ENCODE results near the gene TUBB6. TPM values are rescaled to one million over a fixed set of nuclear protein-coding genes. Genes with fewer than 3 reads are reported as not detected.

Gene TUBB6
- total RNA-seq, 1 donor from 2014 or later = 860 TPM

GRCh38 chr18:12314591-12315305 is 6.7 kb downstream of the TUBB6 start:
- DNase-seq (ENCODE audit: low read depth in 2 of 2) = no peak

GRCh38 chr18:12315490-12315889 is 7.4 kb downstream of the TUBB6 start:
- DNase-seq (ENCODE audit: low read depth in 2 of 2) = no peak

GRCh38 chr18:12315911-12316310 is 7.9 kb downstream of the TUBB6 start:
- DNase-seq (ENCODE audit: low read depth in 2 of 2) = no peak

GRCh38 chr18:12317664-12318333 is 9.8 kb downstream of the TUBB6 start:
- peak in 1 of 2 donors; percentile 60 for DNase-seq (ENCODE audit: low read depth in 2 of 2)

DNA sequence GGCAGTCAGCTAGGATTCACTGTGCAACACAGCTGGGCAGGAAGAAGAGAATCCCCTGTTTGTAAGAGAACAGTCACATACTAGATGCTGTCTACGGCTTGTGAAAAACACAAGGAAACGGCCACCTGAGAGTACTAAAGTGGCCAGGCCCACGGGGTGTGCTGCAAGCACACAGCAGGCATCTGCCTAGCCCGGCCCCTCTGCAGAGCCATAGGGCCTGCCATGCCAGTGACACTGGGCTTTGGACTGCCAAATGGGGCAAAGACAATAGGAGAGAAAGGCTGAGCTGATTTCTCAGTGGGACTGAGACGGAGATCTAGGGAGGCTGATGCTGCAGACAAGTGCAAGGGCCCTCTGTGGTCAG is 10.3 kb downstream of the TUBB6 start:
- DNase-seq (ENCODE audit: low read depth in 2 of 2) = no peak

DNA sequence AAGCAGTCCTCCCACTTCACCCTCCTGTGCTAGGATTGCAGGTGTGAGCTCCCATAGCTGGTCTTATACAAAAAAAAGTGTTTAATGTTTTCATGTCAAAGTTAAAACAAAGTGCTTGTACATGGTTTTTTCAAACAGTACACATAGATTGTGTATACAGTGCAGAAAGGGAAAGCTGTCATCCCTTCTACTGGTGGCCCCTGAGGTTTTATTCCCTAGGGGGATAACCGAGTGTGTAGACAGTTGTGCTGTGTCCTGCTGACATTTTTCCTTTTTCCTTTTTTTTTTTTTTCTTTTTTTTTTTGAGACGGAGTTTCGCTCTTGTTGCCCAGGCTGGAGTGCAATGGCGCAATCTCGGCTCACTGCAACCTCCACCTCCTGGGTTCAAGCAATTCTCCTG is 10.8 kb downstream of the TUBB6 start:
- DNase-seq (ENCODE audit: low read depth in 2 of 2) = no peak

DNA sequence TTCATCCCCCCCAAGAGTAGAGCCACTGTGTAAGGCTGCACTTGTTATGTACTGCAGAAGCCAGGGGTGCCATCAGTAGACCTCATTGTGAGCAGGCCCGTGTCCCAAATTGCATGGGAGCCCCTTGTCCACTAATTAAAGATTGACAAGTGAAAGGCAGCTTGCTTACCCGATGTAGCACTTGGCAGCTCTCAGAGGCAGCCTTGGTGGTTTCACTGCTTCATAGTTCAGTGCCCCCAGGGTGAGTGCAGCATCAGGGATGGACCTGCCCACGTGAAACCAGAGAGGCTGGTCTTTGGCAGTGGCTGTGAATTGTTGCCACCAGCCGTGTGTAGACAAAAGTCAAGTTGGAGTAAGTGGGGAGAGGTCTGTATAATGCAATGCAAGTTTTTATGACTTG is 13.3 kb downstream of the TUBB6 start:
- no peak for DNase-seq (ENCODE audit: low read depth in 2 of 2)

GRCh38 chr18:12324991-12325725 is 17.1 kb downstream of the TUBB6 start:
- DNase-seq (ENCODE audit: low read depth in 2 of 2) = no peak

- no peak for DNase-seq (ENCODE audit: low read depth in 2 of 2)
Observed at GRCh38 chr18:12325726-12326245, 17.7 kb downstream of the TUBB6 start.

DNA sequence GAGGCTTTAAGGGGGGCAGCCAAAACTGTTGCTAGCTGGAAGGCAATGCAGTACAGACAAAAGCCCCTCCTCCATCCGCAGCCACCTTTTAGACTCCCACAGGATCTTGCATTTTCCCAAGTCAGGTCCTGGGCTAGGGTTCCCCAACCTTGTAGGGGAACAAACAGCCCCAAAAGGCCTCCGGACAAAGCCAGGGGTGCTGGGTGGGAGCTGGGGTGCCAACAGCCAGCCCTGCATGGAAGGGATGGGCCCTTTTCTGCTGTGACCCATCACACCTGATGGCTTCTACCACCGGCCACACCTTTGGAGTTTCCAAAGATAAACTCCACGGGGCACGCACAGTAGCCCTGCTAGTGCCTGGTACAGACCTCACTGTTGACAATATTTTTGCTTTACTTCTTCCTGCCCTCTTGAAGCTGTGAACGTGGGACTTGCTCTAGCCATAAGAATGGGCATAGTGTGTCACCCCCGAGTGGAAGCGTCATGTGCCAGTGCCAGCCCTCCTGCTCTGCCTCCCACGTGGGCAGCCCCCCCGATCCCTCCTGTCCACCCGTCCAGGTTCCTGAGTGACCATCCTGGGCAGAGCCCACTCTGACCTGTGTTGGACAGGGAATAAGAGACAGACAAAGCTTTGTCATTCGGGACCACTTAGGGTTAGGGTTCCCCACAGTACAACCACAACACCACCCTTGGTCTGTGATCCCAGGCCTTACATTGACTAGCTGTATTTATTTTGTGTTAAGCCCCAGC is 18.8 kb downstream of the TUBB6 start:
- no peak for DNase-seq (ENCODE audit: low read depth in 2 of 2)

DNA sequence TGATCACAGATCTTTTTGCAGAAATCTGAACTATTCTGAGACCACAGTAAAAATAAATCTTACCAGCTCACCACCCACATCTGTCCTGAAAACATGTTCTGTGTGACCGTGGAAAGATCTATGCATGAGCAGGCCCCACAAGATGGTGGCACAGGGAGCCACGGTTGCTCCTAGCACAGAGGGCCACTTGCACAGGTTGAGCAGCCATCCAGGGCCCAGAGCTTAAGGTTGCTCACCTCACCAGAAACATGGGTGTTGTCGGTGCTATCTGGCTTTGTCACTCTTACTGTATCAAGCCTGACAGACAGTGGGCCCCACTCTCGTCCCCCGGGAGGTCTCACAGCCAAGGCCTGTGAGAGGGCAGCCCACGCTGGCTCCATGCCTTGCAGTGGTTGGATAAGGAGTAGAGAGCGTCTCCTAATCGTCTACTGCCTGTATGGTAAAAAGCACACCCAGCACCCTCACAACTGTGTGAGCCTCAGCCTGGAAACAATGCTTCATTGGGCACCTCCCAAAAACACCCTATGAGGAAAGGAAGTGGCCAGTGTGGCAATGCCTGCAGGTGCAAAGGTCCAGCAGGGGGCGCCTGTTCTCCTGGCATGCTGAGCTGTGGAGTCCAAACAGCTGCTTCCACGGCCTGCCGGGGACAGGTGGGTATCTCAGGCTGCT is 19.6 kb downstream of the TUBB6 start:
- peak; percentile 65 to 80 for DNase-seq (ENCODE audit: low read depth in 2 of 2)

DNA sequence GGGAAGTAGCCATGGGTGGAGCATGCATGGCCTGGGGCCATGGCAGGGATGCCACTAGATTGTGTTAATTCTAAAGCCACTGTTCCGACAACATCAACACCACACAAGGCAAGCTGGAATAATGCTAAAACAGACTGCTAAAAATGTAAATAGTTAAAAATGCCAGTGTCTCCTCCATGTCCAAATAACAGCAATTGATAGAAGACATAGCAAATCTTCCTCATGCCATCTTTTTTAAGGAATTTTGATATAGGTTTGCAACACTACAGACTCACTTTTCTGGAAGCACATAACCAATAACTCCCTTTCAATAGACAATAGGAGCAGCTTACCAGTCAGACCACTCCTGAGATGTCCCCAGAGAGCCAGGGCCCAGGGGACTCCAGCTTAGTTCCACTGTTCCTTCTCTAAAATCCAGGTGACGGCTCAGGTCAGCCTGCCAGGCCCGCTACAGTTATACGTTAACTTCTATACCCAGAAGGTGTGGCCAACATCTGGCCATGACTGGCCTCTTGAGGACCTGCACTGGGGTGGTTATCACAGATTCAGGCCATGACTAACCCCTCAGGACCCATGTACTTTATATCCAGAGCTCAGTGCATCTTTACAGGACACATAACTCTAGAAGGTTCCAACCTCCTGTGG is 20.3 kb downstream of the TUBB6 start:
- DNase-seq (ENCODE audit: low read depth in 2 of 2) = no peak

GRCh38 chr18:12329125-12329698 is 21.2 kb downstream of the TUBB6 start:
- DNase-seq (ENCODE audit: low read depth in 2 of 2) = no peak

DNA sequence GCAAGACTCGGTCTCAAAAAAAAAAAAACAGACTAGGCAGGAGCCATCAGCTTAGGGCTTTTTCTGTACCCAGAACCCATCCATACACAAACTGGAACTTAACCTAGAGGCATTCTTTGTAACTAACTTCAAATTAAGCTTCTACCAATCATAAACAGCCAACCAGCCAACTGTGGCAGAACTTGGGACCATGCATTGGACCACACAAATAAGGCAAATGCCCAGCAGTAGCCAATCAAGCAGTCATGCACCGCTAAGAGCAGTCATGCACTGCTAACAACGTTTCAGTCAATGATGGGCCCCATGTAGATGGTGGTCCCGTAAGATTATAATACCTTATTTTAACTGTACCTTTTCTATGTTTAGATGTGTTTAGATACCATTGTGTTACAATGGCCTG is 22.7 kb downstream of the TUBB6 start:
- no peak for DNase-seq (ENCODE audit: low read depth in 2 of 2)

- DNase-seq (ENCODE audit: low read depth in 2 of 2) = no peak
Observed at GRCh38 chr18:12333506-12334290, 25.7 kb downstream of the TUBB6 start.

DNA sequence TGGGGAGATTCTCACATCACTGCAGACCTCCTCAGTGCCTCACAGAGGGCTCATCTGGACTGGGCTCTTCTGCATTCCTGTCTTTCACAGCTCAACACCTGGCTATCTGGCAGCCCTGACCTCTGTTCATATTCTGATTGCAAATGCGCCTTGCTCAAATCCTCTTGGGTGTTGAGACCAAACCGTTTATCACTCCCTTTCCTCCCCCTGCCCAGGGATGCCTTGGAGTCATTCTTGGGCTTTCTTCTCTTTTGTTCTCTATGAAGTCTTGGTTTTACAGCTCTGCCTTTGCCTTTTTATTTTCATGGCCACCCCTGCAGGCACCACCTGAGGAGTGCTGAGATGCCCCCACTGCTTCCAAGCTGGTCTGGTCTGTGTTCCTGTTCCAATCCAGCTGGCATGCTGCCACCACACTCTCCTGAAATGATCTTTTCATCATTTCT is 26.3 kb downstream of the TUBB6 start:
- DNase-seq (ENCODE audit: low read depth in 2 of 2) = no peak

DNA sequence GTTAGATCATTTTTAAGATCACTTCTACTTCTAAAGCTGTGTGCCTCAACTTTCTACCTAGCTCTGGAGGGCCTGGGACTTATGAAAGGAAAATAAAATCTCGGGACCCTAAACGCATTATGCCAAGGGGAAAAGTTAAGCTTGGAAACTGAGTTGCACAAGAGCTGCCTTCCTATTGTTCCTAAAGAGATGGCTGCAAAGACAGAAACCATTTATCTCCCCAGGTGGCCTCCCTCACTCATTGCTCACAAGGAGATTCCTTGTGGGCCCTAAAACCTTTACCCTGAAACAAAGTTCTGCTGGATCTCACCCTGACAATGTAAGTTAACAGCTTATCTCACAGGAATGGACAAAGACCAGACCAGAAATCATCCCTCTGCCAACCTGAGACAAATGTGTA is 26.8 kb downstream of the TUBB6 start:
- no peak for DNase-seq (ENCODE audit: low read depth in 2 of 2)

- no peak for DNase-seq (ENCODE audit: low read depth in 2 of 2)
Observed at GRCh38 chr18:12335503-12335902, 27.5 kb downstream of the TUBB6 start.

- no peak for DNase-seq (ENCODE audit: low read depth in 2 of 2)
Observed at GRCh38 chr18:12336171-12336613, 28.2 kb downstream of the TUBB6 start.
